ENCODE data around the gene HEG1.
A peak's percentile ranks its signal among the peaks of the same experiment; 100 is the strongest.

GRCh38 chr3:125045965-125046364 lies 9.8 kb downstream of the HEG1 start:
- TF ChIP-seq CTCF (conservative IDR thresholded peaks at IDR 0.05 in 1 of 2, IDR thresholded peaks at IDR 0.05 in 1 of 2; ENCODE audit: extremely low read depth in 1 of 2, insufficient read depth in 1 of 2, low read depth in 1 of 2, low read length in 2 of 2), result peak; percentile 27 to 35
- no peak for TF ChIP-seq EZH2 (IDR thresholded peaks at IDR 0.05; ENCODE audit: borderline replicate concordance, low read length)

Measured in mammary epithelial cell (primary cell).